ENCODE measurements around the gene PLEKHG4B.
A peak's percentile ranks its signal among the peaks of the same experiment; 100 is the strongest.
"Not testable (repeated sequence)": the region's sequence is repeated elsewhere in the genome, so short reads cannot be mapped to it uniquely, and the experiment has no call there.

Gene PLEKHG4B

DNA sequence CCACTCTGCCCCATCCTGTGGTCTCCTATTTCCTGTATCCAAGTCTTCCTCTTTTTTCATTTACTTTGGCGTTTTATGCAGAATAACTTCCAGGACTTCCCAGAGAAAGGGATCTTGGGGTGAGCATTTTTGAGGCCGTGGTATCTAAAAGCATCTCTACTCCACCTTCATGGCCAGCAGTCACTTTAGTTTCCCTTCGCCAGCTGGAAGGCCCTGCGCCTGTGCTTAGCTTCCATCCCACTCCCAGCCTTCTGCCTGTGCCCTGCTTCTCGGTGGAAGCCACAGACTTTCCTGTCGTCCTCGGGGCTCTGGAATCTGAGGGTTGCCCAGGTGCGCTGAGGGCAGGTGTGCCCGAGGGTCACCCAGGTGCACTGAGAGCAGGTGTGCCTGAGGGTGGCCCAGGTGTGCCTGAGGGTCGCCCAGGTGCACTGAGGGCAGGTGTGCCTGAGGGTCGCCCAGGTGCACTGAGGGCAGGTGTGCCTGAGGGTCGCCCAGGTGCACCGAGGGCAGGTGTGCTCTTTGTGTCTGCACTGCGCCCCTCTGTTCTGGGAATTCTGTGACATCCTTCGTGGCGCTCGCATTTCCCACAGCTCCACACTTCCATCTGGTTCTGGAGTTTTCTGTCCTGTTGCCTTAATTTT is 67.0 kb downstream of the PLEKHG4B start:
- DNase-seq = peak; percentile 22

DNA sequence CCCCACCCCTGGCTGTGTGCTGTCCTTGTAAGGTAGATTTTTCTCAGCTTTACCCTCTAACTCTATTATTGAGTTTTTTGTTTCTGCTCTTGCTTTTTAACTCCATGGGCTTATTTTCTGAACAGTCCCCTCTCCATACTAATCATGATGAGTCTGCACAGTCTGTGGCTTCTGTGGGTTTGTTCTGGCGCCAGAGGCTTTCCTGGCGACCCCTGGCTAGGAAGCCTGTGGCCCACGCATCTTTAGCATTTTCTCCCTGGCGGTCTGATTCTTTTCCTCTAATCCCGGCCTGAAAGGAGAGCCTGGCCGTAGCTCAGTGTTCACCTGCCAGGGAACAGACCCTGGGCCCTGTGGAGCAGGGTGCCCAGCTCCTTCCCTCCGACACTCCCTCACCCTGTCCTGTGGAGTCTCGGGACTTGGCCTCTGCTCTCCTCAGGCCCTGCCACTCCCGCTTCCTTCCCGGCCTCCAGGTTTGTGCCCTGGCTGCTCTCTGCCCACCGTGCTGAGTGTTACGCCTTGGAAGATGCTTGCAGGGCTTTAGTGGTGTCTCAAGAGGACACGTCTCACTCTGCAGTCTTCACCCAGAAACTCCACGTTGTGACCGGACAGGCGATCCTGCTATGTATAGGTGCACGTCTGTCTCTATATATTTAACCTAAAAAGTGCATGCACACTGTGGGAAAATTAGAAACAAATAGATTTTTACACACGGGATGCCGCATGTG is 67.6 kb downstream of the PLEKHG4B start:
- peak; percentile 22 for DNase-seq

DNA sequence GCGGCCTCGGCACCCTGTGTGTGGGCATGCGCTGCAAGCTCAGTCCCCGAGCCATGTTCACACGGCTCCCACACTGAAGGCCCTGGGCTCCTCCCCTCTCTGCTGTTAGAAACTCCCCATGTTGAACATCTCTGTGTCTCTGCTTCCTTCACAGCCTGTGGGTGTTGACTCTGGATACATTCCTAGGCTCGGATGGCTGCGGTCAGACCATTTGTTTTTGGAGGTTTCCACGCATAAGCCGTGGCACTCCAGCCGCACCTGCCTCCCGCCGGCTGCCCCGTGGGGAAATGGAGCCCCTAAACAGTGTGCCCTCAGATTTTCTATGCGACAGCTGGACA is 68.2 kb downstream of the PLEKHG4B start:
- peak; percentile 52 for DNase-seq

GRCh38 chr5:160921-161802 is 69.2 kb downstream of the PLEKHG4B start:
- peak; percentile 54 for DNase-seq

- DNase-seq = no peak
These were observed 69.8 kb downstream of the PLEKHG4B start for GRCh38 chr5:161803-162110.

GRCh38 chr5:162190-162564 is 70.2 kb downstream of the PLEKHG4B start:
- peak; percentile 39 for DNase-seq

DNA sequence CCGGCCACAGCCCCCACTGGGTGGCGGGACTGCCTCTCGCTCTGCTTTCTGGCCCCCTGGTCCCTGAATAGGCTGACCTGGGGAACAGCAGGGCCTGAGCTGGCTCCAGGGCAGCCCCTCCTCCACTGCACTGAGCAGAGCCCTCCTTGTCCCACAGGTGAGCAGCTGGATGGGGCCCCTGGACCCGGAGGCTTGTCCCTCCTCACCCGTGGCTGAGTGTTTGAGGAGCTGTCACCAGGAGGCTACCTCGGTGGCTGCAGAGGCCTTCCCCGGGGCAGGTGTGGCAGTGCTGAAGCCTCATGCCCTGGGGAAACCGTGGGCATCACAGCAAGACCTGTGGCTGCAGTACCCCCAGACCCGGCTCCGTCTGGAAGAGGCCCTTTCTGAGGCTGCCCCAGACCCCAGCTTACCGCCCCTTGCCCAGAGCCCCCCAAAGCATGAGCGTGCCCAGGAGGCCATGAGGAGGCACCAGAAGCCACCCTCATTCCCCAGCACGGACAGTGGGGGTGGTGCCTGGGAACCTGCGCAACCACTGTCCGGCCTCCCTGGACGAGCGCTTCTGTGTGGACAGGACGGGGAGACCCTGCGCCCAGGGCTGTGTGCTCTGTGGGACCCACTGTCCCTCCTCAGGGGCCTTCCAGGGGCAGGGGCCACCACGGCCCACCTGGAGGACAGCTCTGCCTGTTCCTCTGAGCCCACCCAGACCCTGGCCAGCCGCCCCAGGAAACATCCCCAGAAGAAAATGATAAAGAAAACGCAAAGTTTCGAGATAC is 70.8 kb downstream of the PLEKHG4B start:
- peak; percentile 58 for DNase-seq

- DNase-seq = peak; percentile 28
These were observed 71.3 kb downstream of the PLEKHG4B start for GRCh38 chr5:163338-163620.

DNA sequence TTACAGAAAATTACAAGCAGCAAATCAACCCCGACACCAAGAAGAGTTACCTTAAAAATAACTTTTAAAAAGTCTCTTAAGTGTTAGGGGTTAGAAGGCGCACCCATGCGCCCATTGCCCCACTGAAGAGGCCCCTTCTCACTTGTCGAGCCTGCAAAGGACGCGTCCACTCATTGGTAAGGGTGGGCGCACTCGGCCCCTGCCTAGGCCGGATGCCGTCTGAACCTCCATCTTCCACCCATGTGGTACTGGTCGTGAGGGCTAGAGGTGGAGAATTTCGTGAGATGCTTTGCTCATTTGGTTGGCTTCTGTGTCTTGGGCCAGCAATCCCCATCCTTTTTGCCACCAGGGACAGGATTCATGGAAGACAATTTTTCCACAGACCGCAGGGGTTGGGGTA is 71.9 kb downstream of the PLEKHG4B start:
- DNase-seq = peak; percentile 44

GRCh38 chr5:164244-164643 is 72.3 kb downstream of the PLEKHG4B start:
- no peak for DNase-seq

GRCh38 chr5:164783-165182 is 72.8 kb downstream of the PLEKHG4B start:
- DNase-seq = not testable (repeated sequence)

- DNase-seq = peak; percentile 39
These were observed 74.7 kb downstream of the PLEKHG4B start for GRCh38 chr5:166441-167372.

DNA sequence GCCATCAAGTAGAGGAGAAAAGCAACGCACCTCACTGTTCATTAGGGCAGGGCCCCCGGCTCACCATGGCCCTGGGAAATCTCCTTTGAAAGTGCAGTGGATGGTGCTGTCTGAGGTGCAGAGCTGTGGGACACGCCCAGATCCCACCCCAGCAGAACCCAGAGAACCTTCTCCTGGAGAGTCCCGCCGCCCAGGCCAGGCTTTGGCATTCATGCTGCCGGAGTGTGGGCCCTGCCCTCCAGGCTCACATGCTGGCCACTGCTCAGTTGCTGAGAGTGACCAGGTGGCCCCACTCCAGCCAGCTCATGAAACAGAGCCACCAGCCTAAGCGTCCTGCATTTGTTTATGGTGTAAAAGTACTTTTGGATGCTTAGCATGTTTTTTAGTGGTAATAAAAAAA is 75.5 kb downstream of the PLEKHG4B start:
- peak; percentile 45 for DNase-seq

DNA sequence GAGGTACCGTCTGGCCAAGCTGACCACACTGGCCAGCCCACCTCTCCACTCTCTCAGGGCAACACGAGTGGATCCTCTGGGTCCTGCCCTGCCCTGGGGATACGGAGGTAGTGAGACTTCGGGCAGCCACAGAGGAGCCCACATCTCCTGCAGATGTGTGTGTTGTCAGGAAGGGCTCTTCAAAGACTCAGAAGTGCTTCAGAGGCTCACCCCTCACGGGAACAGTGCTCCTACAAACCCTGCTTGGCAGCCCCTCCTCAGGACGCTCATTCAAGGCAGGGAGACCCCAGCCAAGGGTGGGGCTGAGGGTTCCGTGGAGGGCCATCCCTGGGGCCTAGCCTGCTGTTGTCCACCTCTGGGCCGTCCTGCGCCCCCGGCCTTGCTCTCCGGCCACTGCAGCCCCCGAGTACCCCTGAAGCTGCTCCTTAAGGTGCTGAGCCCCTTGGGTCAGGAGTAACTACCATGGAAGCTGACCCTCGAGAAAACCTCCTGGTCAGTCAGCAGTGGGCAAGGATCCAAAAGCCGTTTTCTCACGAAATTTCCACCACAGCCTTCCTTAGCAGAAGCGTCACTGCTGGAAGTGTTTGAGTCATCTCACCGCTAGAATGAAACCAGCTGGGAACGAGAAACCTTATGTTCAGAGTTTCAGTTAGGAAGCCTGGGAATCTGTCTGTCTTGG is 76.2 kb downstream of the PLEKHG4B start:
- DNase-seq = peak; percentile 45

DNA sequence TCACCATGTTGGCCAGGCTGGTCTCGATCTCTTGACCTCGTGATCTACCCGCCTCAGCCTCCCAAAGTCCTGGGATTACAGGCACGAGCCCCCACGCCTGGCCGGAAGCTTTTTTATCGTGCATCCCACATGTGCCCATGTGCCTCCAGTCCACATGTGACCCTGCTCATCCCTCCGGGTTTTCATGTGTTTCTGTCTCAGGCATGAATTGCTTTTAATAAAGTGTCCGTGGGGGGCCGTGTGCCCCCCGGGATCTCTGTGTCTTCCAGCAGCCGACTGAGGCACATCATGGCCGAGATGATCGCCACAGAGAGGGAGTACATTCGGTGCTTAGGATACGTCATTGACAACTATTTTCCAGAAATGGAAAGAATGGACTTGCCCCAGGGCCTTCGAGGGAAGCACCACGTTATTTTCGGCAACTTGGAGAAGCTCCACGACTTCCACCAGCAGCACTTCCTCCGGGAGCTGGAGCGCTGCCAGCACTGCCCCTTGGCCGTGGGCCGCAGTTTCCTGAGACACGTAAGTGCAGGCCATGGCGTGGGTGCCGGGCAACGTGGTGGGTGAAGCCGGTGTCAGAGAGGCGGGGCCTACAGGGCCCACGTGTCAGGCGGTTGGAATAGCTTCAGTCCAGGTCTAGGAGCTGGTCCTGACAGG is 77.2 kb downstream of the PLEKHG4B start:
- DNase-seq = peak; percentile 36

DNA sequence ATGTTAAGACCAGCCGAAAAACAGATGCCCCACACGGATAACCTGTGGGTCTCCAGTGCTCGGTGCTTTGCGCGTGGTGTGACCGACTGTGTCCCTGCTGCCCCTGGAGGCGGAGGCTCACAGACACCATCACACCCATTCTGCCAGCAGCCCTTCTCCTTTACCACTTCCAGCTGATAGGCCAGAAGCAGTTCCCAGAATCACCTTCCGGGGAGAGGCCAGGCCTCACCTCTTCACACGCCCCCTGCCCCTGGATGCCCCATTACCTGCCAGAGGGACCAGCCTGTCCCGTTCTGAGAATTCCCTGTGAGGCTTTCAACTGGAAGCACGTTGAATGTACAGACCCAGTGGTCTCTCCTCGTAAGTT is 77.7 kb downstream of the PLEKHG4B start:
- DNase-seq = peak; percentile 14

DNA sequence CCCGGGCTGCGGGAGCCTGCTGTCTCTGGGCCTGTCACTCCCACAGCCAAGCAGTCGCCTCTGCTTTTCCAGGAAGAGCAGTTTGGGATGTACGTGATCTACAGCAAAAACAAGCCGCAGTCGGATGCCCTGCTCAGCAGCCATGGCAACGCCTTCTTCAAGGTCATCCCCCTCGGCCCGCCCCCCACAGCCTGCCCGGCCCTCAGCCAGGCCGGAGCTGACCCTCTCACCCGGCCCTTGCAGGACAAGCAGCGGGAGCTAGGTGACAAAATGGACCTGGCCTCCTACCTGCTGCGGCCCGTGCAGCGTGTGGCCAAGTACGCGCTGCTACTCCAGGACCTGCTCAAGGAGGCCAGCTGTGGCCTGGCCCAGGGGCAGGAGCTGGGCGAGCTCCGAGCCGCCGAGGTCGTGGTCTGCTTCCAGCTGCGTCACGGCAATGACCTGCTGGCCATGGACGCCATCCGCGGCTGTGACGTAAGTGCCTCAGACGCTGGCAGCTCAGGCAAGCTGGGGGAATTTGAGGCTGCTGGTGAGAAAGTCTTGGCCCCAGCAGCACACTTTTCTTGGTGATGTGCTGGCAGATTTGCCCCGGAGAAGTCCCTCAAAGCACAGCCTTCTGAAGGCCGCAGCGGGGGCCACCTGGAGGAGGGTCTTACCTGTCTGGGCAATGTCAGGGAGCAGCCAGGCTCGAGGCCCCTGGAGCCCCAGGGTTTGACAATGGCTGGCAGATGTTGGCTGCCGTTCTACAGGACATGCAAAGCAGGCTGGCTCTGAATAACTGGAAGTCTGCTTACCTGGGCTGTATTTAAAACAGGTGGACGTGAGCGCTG is 79.2 kb downstream of the PLEKHG4B start:
- DNase-seq = peak; percentile 57

- DNase-seq = peak; percentile 57
These were observed 79.9 kb downstream of the PLEKHG4B start for GRCh38 chr5:171801-172331.

- peak; percentile 17 for DNase-seq
These were observed 80.5 kb downstream of the PLEKHG4B start for GRCh38 chr5:172421-172820.

DNA sequence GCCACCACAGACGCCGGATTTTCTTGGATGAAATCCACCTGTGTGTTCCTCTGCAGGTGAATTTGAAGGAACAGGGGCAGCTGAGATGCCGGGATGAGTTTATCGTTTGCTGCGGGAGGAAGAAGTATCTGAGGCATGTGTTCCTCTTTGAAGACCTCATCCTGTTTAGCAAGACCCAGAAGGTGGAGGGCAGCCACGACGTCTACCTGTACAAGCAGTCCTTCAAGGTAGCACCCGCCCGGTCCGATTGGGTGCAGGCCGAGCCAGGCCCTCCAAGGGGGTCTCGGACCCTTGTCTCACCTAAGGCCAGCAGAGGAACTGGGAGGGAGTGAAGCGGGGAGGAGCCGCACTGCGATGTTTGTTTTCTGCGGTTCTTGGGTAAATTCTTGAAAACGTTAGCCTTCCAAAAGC is 80.9 kb downstream of the PLEKHG4B start:
- DNase-seq = peak; percentile 34

All from activated effector memory CD4-positive, alpha-beta T cell treated with anti-CD3 and anti-CD28 coated beads, Interleukin-2, amount 50 U/mL, for 16 hours (primary cell).